Sigmoid colon (tissue), 7 donors: Measurements from ENCODE around the gene FAM168A. TPM values are rescaled to one million over a fixed set of nuclear protein-coding genes. Genes with fewer than 3 reads are reported as not detected.
A peak's percentile ranks its signal among the peaks of the same experiment; 100 is the strongest.

ENCODE experiments used
- DNase-seq: peaks from one replicate; pipeline ENCODE4 v3.0.0-alpha.2; 2019
- H3K27ac ChIP-seq, 4 donors: fragments of 200-600 bp; sonication (generic); one replicate each; pipeline ENCODE4 v1.5.1; 2016 to 2019; ENCODE audit warnings: mild to moderate bottlenecking in 1 of 4
- H3K27me3 ChIP-seq, 3 donors: fragments of 200-600 bp; sonication (generic); one replicate each; pipeline ENCODE4 v1.5.1; 2019; ENCODE audit warnings: mild to moderate bottlenecking in 1 of 3
- H3K36me3 ChIP-seq, 4 donors: fragments of 200-600 bp; sonication (generic); one replicate each; pipeline ENCODE4 v1.5.1; 2016 to 2019
- H3K4me1 ChIP-seq, 4 donors: fragments of 200-600 bp; sonication (generic); one replicate each; pipeline ENCODE4 v1.5.1; 2017 to 2019
- H3K4me3 ChIP-seq, 4 donors: fragments of 200-600 bp; sonication (generic); one replicate each; pipeline ENCODE4 v1.5.1; 2017 to 2019; ENCODE audit warnings: mild to moderate bottlenecking in 2 of 4, moderate library complexity in 1 of 4
- H3K9me3 ChIP-seq, 4 donors: fragments of 200-600 bp in 3 of 4; sonication (generic) in 3 of 4; one replicate each; pipeline versions ENCODE4 v1.5.1 to v1.6.1; 2013 to 2019
- CTCF ChIP-seq, 4 experiments: fragments of 450-650 bp in 3 of 4; fragments of 200-600 bp in 1 of 4; IDR thresholded peaks; one replicate each; pipeline ENCODE4 v1.5.1; 2016 to 2019; ENCODE audit warnings: antibody characterized with exemption in 4 of 4, mild to moderate bottlenecking in 3 of 4, moderate library complexity in 2 of 4
- EP300 ChIP-seq, 4 donors: sonication (generic); formaldehyde crosslinking; IDR thresholded peaks; one replicate each; pipeline ENCODE4 v1.6.1; 2017; ENCODE audit warnings: antibody characterized with exemption in 4 of 4
- POLR2A ChIP-seq, 2 donors: fragments of 450-650 bp; IDR thresholded peaks; one replicate each; pipeline ENCODE4 v1.6.1; 2016; ENCODE audit warnings: antibody characterized with exemption in 2 of 2, mild to moderate bottlenecking in 2 of 2, moderate library complexity in 2 of 2
- POLR2AphosphoS5 ChIP-seq, 4 donors: sonication (generic); formaldehyde crosslinking; IDR thresholded peaks; one replicate each; pipeline ENCODE4 v1.6.1; 2017; ENCODE audit warnings: antibody characterized with exemption in 4 of 4
- WGBS, 2 donors: extraction: QIAGEN DNeasy Blood & Tissue Kit; methylation state at CpG; one replicate each; pipeline ENCODE4 v1.1.7; 2013; 5-methylcytosine and 5-hydroxymethylcytosine counted together
- intact Hi-C: fragments of 100-400 bp; cut with DNase I; formaldehyde crosslinking; loops from one replicate; pipeline ENCODE4 v1.15.1; 2023
- polyA plus RNA-seq, 3 donors: library from polyadenylated mRNA; stranded (reverse); fragments of 200-250 nt; gene quantifications; one replicate each; pipeline ENCODE4 v1.2.3, GENCODE V29; 2013
- total RNA-seq, 4 donors: library from RNA; depleted of rRNA; stranded (reverse); fragments of >200 nt; gene quantifications; one replicate each; pipeline ENCODE4 v1.1.0, GENCODE V29; 2016
- donor health status: healthy with polysubstance abuse.
- donor health status: Bipolar disorder and iron deficiency.
- donor health status: healthy.

FAM168A gene
- total and polyA plus RNA-seq, 7 donors = 3.6 to 37.7 (median 20.7) TPM

- Histone ChIP-seq H3K27me3 (no peaks in the 10 kb centered on the region), H3K36me3 (peaks cover 0 to 12% (median 2%) of the 10 kb centered on the region in 4 donors), H3K4me1 (peaks cover 0 to 7% (median 0%) of the 10 kb centered on the region in 4 donors), H3K4me3 (no peak overlapping the region), H3K9me3 (no peaks in the 10 kb centered on the region), H3K27ac (no peak overlapping the region)
- no peak for DNase-seq
- 95% methylated on average over 6 of the region's 6 CpGs for WGBS, 2 donors
- TF ChIP-seq POLR2AphosphoS5 (IDR thresholded peaks at IDR 0.05) = no peak
- TF ChIP-seq CTCF (IDR thresholded peaks at IDR 0.05) = no peak
- TF ChIP-seq POLR2A (IDR thresholded peaks at IDR 0.05) = no peak
- TF ChIP-seq EP300 (IDR thresholded peaks at IDR 0.05) = no peak
- intact Hi-C loops = no loop called here
Measured at GRCh38 chr11:73400293-73400692, 197.6 kb downstream of the FAM168A start.

- Histone ChIP-seq H3K4me3 (no peak overlapping the region), H3K4me1 (peaks cover 0 to 7% (median 0%) of the 10 kb centered on the region in 4 donors), H3K36me3 (peaks cover 0 to 6% (median under 1%) of the 10 kb centered on the region in 4 donors), H3K27me3 (no peaks in the 10 kb centered on the region), H3K27ac (no peak overlapping the region), H3K9me3 (no peaks in the 10 kb centered on the region)
- intact Hi-C loops = no loop called here
- WGBS, 2 donors = 79 to 94% methylated on average over 4 of the region's 4 CpGs
- DNase-seq = no peak
- TF ChIP-seq POLR2AphosphoS5 (IDR thresholded peaks at IDR 0.05) (no peak), EP300 (IDR thresholded peaks at IDR 0.05) (no peak), POLR2A (IDR thresholded peaks at IDR 0.05) (no peak), CTCF (IDR thresholded peaks at IDR 0.05) (no peak)
Measured at GRCh38 chr11:73399636-73400035, 198.3 kb downstream of the FAM168A start.

- no peak overlapping the region for H3K27ac ChIP-seq
- peak; percentile 59 for DNase-seq
- intact Hi-C loops = no loop called here
- no peaks in the 10 kb centered on the region for H3K9me3 ChIP-seq
- peaks cover 0 to 2% (median 0%) of the 10 kb centered on the region in 4 donors for H3K4me1 ChIP-seq
- H3K4me3 ChIP-seq = no peak overlapping the region
- 85 to 88% methylated on average over 6 of the region's 6 CpGs for whole genome bisulfite sequencing, 2 donors
- no peaks in the 10 kb centered on the region for H3K27me3 ChIP-seq
- no peak for TF ChIP-seq POLR2AphosphoS5 (IDR thresholded peaks at IDR 0.05)
- no peak for TF ChIP-seq CTCF (IDR thresholded peaks at IDR 0.05)
- TF ChIP-seq POLR2A (IDR thresholded peaks at IDR 0.05) = no peak
- TF ChIP-seq EP300 (IDR thresholded peaks at IDR 0.05) = no peak
- peaks cover 0 to 6% (median 0%) of the 10 kb centered on the region in 4 donors for H3K36me3 ChIP-seq
Measured at GRCh38 chr11:73399159-73399590, 198.7 kb downstream of the FAM168A start.

GRCh38 chr11:73398721-73399120, 199.2 kb downstream of the FAM168A start:
- TF ChIP-seq POLR2AphosphoS5 (IDR thresholded peaks at IDR 0.05) (no peak), EP300 (IDR thresholded peaks at IDR 0.05) (no peak), POLR2A (IDR thresholded peaks at IDR 0.05) (no peak), CTCF (IDR thresholded peaks at IDR 0.05) (no peak)
- whole genome bisulfite sequencing, 2 donors = 97 to 98% methylated on average over 2 of the region's 2 CpGs
- intact Hi-C loops = no loop called here
- Histone ChIP-seq H3K4me3 (no peak overlapping the region), H3K27ac (no peak overlapping the region), H3K4me1 (no peaks in the 10 kb centered on the region), H3K36me3 (peaks cover 0 to 6% (median 0%) of the 10 kb centered on the region in 4 donors), H3K27me3 (no peaks in the 10 kb centered on the region), H3K9me3 (no peaks in the 10 kb centered on the region)
- DNase-seq = no peak

GRCh38 chr11:73398132-73398526, 199.8 kb downstream of the FAM168A start:
- H3K36me3 ChIP-seq = peaks cover 0 to 6% (median 0%) of the 10 kb centered on the region in 4 donors
- intact Hi-C loops = no loop called here
- no peak overlapping the region for H3K27ac ChIP-seq
- no peak overlapping the region for H3K4me3 ChIP-seq
- TF ChIP-seq POLR2A (IDR thresholded peaks at IDR 0.05) = no peak
- TF ChIP-seq EP300 (IDR thresholded peaks at IDR 0.05) = no peak
- no peak for TF ChIP-seq POLR2AphosphoS5 (IDR thresholded peaks at IDR 0.05)
- DNase-seq = no peak
- H3K4me1 ChIP-seq = no peaks in the 10 kb centered on the region
- H3K9me3 ChIP-seq = no peaks in the 10 kb centered on the region
- H3K27me3 ChIP-seq = no peaks in the 10 kb centered on the region
- WGBS, 2 donors = 60 to 81% methylated on average over 5 of the region's 5 CpGs
